ENCODE measurements around the gene PDE4B. TPM values are rescaled to one million over a fixed set of nuclear protein-coding genes. Genes with fewer than 3 reads are reported as not detected.
A peak's percentile ranks its signal among the peaks of the same experiment; 100 is the strongest.
"Not testable (repeated sequence)": the region's sequence is repeated elsewhere in the genome, so short reads cannot be mapped to it uniquely, and the experiment has no call there.

The PDE4B gene
- total RNA-seq, 1 donor from 2014 or later = 1.2 TPM

DNA sequence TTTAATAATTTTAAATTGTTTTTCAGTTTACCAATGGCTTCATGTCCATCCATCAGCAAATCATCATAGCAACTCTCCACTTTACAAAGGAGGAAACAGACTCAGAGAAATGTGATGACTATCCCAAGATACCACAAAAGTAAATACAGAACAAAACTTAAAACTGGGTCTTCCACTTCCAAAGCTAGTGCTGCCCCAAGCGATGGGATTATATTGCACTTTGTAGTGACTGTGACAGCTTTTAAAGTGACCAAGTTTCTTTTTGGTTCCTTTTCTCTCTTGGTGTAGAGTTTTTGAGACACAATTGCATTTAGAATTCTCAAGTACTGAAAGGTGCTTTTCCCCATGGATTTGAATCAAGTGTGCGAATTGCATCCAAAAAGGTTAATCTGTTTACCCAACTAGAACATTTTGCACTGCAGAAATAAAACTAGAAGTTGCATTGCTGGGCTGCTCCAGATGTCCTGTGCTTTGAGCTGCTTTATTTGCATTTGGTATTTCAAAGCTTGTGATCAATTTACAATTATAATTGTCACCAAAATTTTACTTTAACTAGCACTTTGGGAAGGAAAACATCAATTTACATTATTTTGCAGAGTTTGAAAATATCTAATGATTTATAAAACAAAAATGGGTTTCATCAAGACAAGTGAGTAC lies 320.2 kb downstream of the PDE4B start:
- no peak overlapping the region for H3K4me2 ChIP-seq
- H3K9me3 Mint-ChIP-seq = no peaks in the 10 kb centered on the region
- no peaks in the 10 kb centered on the region for H3K27me3 Mint-ChIP-seq (ENCODE audit: insufficient read depth, low read depth)
- H3K4me3 Mint-ChIP-seq = no peak overlapping the region
- no peak overlapping the region for H3K27ac Mint-ChIP-seq
- no peaks in the 10 kb centered on the region for H3K36me3 Mint-ChIP-seq
- H3F3A ChIP-seq (ENCODE audit: low read depth) = no peaks in the 10 kb centered on the region
- H3K27me3 ChIP-seq = no peaks in the 10 kb centered on the region
- DNase-seq (ENCODE audit: low spot score) = no peak
- no peaks in the 10 kb centered on the region for H4K20me1 ChIP-seq (ENCODE audit: low read depth)
- H3K79me2 ChIP-seq (ENCODE audit: low read depth) = no peaks in the 10 kb centered on the region
- H3K4me3 ChIP-seq = no peak overlapping the region
- no peak overlapping the region for H3K27ac ChIP-seq
- no peaks in the 10 kb centered on the region for H3K4me1 ChIP-seq
- H3K9ac ChIP-seq = no peak overlapping the region
- no peaks in the 10 kb centered on the region for H3K9me3 ChIP-seq (ENCODE audit: low read depth)
- H2AFZ ChIP-seq (replicated peaks) = peak overlapping the region; percentile 22
- no peak for TF ChIP-seq EZH2phosphoT487 (IDR thresholded peaks at IDR 0.05)
- TF ChIP-seq EZH2 (IDR thresholded peaks at IDR 0.05) = no peak
- TF ChIP-seq, protein P1, sequence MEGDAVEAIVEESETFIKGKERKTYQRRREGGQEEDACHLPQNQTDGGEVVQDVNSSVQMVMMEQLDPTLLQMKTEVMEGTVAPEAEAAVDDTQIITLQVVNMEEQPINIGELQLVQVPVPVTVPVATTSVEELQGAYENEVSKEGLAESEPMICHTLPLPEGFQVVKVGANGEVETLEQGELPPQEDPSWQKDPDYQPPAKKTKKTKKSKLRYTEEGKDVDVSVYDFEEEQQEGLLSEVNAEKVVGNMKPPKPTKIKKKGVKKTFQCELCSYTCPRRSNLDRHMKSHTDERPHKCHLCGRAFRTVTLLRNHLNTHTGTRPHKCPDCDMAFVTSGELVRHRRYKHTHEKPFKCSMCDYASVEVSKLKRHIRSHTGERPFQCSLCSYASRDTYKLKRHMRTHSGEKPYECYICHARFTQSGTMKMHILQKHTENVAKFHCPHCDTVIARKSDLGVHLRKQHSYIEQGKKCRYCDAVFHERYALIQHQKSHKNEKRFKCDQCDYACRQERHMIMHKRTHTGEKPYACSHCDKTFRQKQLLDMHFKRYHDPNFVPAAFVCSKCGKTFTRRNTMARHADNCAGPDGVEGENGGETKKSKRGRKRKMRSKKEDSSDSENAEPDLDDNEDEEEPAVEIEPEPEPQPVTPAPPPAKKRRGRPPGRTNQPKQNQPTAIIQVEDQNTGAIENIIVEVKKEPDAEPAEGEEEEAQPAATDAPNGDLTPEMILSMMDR (IDR thresholded peaks at IDR 0.05) = no peak
- no peaks in the 10 kb centered on the region for H3K36me3 ChIP-seq
- no peaks in the 10 kb centered on the region for H3K4me1 Mint-ChIP-seq

- peaks cover 12% of the 10 kb centered on the region for H3K4me1 Mint-ChIP-seq
- TF ChIP-seq, protein P1 (IDR thresholded peaks at IDR 0.05) = no peak
- no peak for TF ChIP-seq EZH2phosphoT487 (IDR thresholded peaks at IDR 0.05)
- TF ChIP-seq EZH2 (IDR thresholded peaks at IDR 0.05) = no peak
- H3F3A ChIP-seq (ENCODE audit: low read depth) = no peaks in the 10 kb centered on the region
- no peaks in the 10 kb centered on the region for H3K9me3 ChIP-seq (ENCODE audit: low read depth)
- DNase-seq (ENCODE audit: low spot score) = no peak
- H3K36me3 ChIP-seq = no peaks in the 10 kb centered on the region
- no peak overlapping the region for H3K4me3 ChIP-seq
- no peak overlapping the region for H2AFZ ChIP-seq (replicated peaks)
- no peaks in the 10 kb centered on the region for H3K4me1 ChIP-seq
- no peaks in the 10 kb centered on the region for H3K79me2 ChIP-seq (ENCODE audit: low read depth)
- peaks cover 1% of the 10 kb centered on the region for H3K36me3 Mint-ChIP-seq
- H3K9me3 Mint-ChIP-seq = no peaks in the 10 kb centered on the region
- no peak overlapping the region for H3K27ac Mint-ChIP-seq
- H4K20me1 ChIP-seq (ENCODE audit: low read depth) = no peaks in the 10 kb centered on the region
- no peak overlapping the region for H3K9ac ChIP-seq
- no peak overlapping the region for H3K27ac ChIP-seq
- no peak overlapping the region for H3K4me2 ChIP-seq
- H3K27me3 Mint-ChIP-seq (ENCODE audit: insufficient read depth, low read depth) = no peaks in the 10 kb centered on the region
- H3K4me3 Mint-ChIP-seq = no peak overlapping the region
- no peaks in the 10 kb centered on the region for H3K27me3 ChIP-seq
These were observed 326.5 kb downstream of the PDE4B start for GRCh38 chr1:66119148-66119547.

GRCh38 chr1:66124670-66125069 lies 332.0 kb downstream of the PDE4B start:
- Histone ChIP-seq H3K9me3 (ENCODE audit: low read depth) (no peaks in the 10 kb centered on the region), H3F3A (ENCODE audit: low read depth) (no peaks in the 10 kb centered on the region), H3K4me1 (no peaks in the 10 kb centered on the region), H3K4me2 (no peak overlapping the region), H4K20me1 (ENCODE audit: low read depth) (no peaks in the 10 kb centered on the region), H3K36me3 (no peaks in the 10 kb centered on the region), H3K27ac (no peak overlapping the region), H3K4me3 (no peak overlapping the region), H2AFZ (replicated peaks) (no peak overlapping the region), H3K27me3 (no peaks in the 10 kb centered on the region), H3K79me2 (ENCODE audit: low read depth) (no peaks in the 10 kb centered on the region), H3K9ac (no peak overlapping the region)
- Mint-ChIP-seq H3K9me3 (no peaks in the 10 kb centered on the region), H3K27me3 (ENCODE audit: insufficient read depth, low read depth) (no peaks in the 10 kb centered on the region), H3K4me1 (peaks cover 12% of the 10 kb centered on the region), H3K36me3 (no peaks in the 10 kb centered on the region), H3K27ac (peak overlapping the region; percentile 46), H3K4me3 (no peak overlapping the region)
- no peak for DNase-seq (ENCODE audit: low spot score)
- TF ChIP-seq EZH2phosphoT487 (IDR thresholded peaks at IDR 0.05) (no peak), EZH2 (IDR thresholded peaks at IDR 0.05) (no peak)
- TF ChIP-seq, protein P1 (IDR thresholded peaks at IDR 0.05) = no peak

DNA sequence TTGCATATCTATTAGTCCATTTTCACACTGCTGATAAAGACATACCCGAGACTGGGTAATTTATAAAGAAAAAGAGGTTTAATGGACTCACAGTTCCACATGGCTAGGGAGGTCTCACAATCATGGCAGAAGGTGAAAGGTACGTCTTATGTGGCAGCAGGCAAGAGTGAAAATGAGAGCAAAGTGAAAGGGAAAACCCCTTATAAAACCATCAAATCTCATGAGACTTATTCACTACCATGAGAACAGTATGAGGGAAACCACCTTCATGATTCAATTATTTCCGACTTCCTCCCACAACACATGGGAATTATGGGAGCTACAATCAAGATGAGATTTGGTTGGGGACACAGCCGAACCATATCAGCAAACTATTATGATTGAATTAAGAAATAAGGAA lies 335.9 kb downstream of the PDE4B start:
- not testable (repeated sequence) for H4K20me1 ChIP-seq (ENCODE audit: low read depth); H3K9me3 Mint-ChIP-seq; H3K4me2 ChIP-seq; H3K27me3 Mint-ChIP-seq (ENCODE audit: insufficient read depth, low read depth); H3K4me3 ChIP-seq; H3K27ac Mint-ChIP-seq; H3K36me3 ChIP-seq; H3K4me1 ChIP-seq; H3F3A ChIP-seq (ENCODE audit: low read depth); H3K9me3 ChIP-seq (ENCODE audit: low read depth); H3K4me3 Mint-ChIP-seq; H3K27ac ChIP-seq; H3K79me2 ChIP-seq (ENCODE audit: low read depth); H2AFZ ChIP-seq (replicated peaks); H3K27me3 ChIP-seq; H3K4me1 Mint-ChIP-seq; H3K9ac ChIP-seq; DNase-seq (ENCODE audit: low spot score); H3K36me3 Mint-ChIP-seq
